Adipocyte (in vitro differentiated cells): ENCODE data around the gene GNB1L.
A peak's percentile ranks its signal among the peaks of the same experiment; 100 is the strongest.

Source experiments
- DNase-seq: peaks from one replicate; pipeline ENCODE4 v3.0.0-alpha.2; 2015; ENCODE audit warnings: low read depth
- H3K27me3 ChIP-seq: replicated peaks from 2 replicates; pipeline ENCODE4 v1.7.0; 2013; ENCODE audit warnings: mild to moderate bottlenecking, low read length, moderate library complexity; ENCODE audit not compliant: control insufficient read depth, insufficient read depth
- H3K36me3 ChIP-seq: 2 replicates; pipeline ENCODE4 v1.7.0; 2013; ENCODE audit warnings: low read length, mild to moderate bottlenecking, moderate library complexity; ENCODE audit not compliant: control insufficient read depth, insufficient read depth, severe bottlenecking
- H3K4me1 ChIP-seq: 2 replicates; pipeline ENCODE4 v1.7.0; 2013; ENCODE audit warnings: mild to moderate bottlenecking, low read length, moderate library complexity; ENCODE audit not compliant: control insufficient read depth, insufficient read depth
- H3K4me3 ChIP-seq: 2 replicates; pipeline ENCODE4 v1.7.0; 2013; ENCODE audit warnings: mild to moderate bottlenecking, low read length, moderate library complexity
- H3K9ac ChIP-seq: 2 replicates; pipeline ENCODE4 v1.7.0; 2013; ENCODE audit warnings: mild to moderate bottlenecking, low read length, moderate library complexity
- H3K9me3 ChIP-seq: 2 replicates; pipeline ENCODE4 v1.7.0; 2013; ENCODE audit warnings: mild to moderate bottlenecking, low read length, moderate library complexity; ENCODE audit not compliant: control insufficient read depth

Gene GNB1L

DNA sequence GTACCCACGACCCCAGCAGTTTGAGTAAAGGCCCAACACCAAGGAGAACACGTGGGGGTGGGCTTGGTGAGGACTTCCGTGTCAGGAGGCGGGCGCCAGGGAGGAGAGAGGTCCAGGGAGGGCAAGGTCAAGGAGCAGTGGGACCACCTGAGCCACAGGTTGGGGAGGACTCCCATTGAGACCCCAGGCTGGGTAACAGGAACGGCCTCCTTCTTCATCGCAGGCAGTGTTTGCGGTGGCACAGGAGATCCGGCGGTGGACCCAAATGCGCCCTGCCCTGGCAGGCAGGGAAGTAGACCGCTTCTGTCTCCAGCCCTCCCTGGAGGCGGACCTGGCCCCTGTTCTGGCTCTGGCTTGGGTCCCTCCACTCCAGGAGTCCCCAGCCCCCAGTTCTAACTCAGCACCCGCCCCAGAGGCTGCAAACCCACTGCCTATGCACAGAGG, 100.0 kb downstream of the GNB1L start:
- H3K9me3 ChIP-seq = no peaks in the 10 kb centered on the region
- H3K4me1 ChIP-seq = peaks cover under 1% of the 10 kb centered on the region
- no peak overlapping the region for H3K9ac ChIP-seq
- H3K36me3 ChIP-seq = no peaks in the 10 kb centered on the region
- H3K27me3 ChIP-seq = peaks cover 42% of the 10 kb centered on the region
- no peak overlapping the region for H3K4me3 ChIP-seq
- DNase-seq = no peak

DNA sequence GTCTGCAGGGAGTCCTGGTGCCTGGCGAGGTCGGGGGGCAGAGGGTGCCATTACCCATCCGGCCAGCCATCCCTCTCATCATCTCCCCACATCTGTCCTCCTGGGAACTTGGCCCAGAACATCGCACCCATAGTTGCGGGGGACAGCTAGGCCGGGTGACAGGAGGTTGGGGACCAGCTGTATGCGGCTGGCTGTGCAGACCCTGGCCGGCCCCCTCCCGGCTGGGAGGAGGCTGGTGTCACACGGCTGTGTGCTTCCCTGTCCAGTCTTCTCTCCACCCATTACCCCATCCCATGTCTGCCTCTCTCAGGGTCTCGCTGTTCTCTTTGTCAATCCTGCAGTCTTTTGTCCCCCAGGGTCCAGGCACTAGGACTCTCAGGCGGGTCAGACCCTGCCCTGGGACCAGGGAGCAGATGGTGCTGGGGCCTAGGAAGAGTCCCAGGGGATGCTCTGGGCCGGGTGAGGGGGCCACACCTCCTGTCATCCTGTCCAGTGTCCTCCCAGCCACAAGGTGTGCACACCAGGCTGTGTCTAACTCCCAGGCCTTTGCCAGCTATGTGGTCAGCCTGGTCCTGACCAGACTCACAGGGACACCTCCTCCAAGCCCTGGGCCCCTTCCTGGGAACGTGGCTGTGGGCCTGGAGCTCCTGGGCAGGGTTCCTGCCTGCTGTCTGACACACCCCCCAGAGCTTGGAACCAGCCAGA, 100.5 kb downstream of the GNB1L start:
- Histone ChIP-seq H3K4me3 (no peak overlapping the region), H3K9me3 (no peaks in the 10 kb centered on the region), H3K9ac (no peak overlapping the region), H3K36me3 (no peaks in the 10 kb centered on the region), H3K4me1 (no peaks in the 10 kb centered on the region), H3K27me3 (peaks cover 42% of the 10 kb centered on the region)
- no peak for DNase-seq

DNA sequence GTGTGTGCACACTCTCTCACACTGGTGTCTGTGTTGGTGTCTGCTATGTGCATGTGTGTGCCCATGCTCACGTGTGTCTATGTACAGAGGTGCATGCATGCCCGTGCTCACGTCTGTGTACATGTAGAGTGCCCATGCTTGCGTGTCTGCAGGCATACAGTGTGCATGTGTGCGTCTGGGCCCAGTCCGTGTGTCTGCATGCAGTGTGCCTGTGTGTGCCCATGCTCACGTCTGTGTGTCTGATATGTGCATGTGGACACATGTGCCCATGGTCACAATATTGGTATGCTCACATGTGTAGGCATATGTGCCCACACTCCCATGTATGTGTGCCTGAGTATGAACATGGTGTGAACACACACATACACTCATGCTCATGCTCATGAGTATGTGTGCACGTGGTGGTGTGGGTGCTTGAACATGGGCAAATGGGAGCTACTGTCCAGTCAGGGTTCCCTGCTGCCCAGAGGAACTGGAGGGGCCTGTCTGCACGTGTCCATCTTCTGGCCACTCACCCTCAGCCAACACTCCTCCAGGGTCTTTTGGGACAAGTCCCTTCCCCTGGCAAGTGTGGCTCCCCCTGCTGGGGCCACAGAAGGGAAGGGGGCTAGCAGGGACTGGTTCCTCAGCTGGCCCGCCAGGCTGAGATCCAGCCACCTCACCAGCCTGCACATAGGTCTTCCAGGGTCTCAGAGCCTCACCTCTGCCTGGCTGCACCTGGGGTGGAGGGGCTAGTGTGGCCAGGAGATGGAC, 101.4 kb downstream of the GNB1L start:
- peaks cover 51% of the 10 kb centered on the region for H3K27me3 ChIP-seq
- no peak overlapping the region for H3K9ac ChIP-seq
- no peaks in the 10 kb centered on the region for H3K9me3 ChIP-seq
- H3K4me1 ChIP-seq = no peaks in the 10 kb centered on the region
- H3K36me3 ChIP-seq = no peaks in the 10 kb centered on the region
- no peak overlapping the region for H3K4me3 ChIP-seq
- no peak for DNase-seq

DNA sequence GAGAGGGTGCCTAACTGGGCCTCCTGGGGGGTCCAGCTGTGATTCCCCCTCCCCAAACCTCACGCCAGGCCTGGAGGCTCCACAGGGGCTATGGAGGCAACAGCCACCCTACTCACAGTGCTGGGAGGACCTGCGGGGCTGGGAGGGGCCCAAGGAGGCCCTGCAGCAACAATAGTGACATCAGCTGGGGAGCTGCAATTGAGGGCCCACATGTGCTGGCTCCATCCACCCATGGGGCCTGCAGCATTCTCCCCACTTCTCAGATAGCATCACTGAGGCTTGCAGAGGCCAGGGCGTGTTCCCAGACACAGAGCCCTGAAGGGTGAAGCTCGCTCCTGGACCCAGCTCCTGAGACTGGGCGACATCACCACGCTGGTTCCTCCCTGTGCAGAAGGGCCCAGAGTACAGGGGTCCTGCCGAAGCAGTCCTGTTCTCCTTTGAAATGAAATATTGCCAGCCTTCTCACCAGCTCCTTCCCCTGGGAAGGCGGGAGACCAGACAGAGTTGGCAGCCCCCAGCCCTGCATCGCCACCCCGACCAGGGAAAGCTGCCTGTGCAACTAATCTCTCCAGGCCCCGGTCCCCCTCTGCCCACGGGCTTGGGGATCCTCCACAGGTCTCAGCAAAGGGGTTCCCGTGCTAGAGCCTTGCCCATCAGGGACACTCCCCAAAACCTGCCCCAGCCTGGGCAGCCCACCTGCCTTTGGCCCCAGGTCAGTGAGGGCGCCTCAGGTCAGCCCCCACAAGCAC, 103.0 kb downstream of the GNB1L start:
- H3K27me3 ChIP-seq = peaks cover 56% of the 10 kb centered on the region
- DNase-seq = no peak
- no peaks in the 10 kb centered on the region for H3K36me3 ChIP-seq
- H3K9ac ChIP-seq = no peak overlapping the region
- no peak overlapping the region for H3K4me3 ChIP-seq
- no peaks in the 10 kb centered on the region for H3K4me1 ChIP-seq
- no peaks in the 10 kb centered on the region for H3K9me3 ChIP-seq

DNA sequence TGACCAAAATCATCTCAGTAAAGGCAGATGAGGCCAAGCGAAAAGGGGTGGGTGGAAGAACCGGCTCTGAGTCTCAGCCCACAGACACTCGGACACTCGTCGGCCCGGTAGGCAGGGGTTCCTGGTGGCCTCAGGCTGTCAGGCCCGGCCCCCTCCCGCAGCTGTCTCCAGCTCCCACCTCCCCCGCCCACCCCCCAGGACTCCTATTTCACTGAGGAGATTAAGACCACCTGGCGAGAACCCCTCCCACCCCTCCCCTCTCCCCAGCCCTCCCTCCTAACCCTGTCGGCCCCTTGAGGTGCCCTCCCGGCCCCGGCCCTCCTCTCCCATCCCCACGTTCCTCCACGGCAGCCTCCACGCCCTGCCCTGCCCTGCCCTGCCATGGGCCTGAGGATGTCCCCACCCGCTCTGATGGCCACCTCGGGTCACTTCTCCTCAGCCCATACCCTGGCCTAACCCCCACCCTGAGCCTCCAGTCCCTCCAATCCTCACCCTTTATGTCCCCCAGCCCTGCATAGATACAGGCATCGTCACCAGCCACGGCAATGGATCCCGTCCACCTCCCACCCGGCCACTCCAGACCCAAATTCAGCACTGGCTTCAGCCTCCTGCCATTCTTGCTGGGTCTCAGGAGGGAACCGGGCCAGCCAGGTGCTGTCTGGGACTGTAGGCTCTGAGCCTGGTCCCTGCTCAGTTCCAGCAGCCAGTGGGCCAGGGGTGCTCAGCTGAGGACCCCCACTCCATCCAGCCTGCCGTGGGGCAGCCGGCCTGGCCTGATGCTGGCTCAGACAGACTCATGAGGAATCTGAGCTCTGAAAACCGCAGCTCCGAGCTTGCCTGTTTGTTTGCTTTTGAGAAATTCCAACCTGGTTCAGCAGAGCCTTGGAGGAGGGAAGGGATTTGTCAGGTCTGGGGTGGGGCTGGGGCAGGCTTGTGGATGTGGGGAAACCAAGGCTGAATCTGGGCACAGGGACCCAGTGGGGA, 103.9 kb downstream of the GNB1L start:
- no peak overlapping the region for H3K9ac ChIP-seq
- no peaks in the 10 kb centered on the region for H3K36me3 ChIP-seq
- no peaks in the 10 kb centered on the region for H3K4me1 ChIP-seq
- DNase-seq = peak; percentile 62
- peaks cover 48% of the 10 kb centered on the region for H3K27me3 ChIP-seq
- H3K9me3 ChIP-seq = no peaks in the 10 kb centered on the region
- no peak overlapping the region for H3K4me3 ChIP-seq

DNA sequence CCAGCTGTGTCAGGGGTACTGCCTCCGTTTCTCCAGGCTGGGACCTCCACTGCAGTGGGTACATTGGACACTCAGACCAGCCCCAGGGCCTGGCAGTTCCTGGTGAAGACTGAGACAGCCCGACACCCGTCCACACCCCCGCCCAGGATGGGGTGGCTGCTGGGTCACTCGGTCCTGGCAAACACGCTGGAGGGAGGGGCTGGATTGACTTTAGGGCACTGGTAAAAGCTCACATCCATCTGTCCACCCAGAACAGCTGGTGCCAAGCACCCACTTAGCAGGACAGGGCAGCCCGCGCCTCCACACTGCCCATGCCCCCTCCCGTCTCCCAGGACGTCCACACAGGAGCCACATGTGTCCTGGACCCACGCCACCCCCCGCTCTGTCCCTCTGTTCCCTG, 104.8 kb downstream of the GNB1L start:
- Histone ChIP-seq H3K4me1 (no peaks in the 10 kb centered on the region), H3K36me3 (no peaks in the 10 kb centered on the region), H3K9me3 (no peaks in the 10 kb centered on the region), H3K27me3 (peaks cover 48% of the 10 kb centered on the region), H3K9ac (no peak overlapping the region), H3K4me3 (no peak overlapping the region)
- DNase-seq = no peak

DNA sequence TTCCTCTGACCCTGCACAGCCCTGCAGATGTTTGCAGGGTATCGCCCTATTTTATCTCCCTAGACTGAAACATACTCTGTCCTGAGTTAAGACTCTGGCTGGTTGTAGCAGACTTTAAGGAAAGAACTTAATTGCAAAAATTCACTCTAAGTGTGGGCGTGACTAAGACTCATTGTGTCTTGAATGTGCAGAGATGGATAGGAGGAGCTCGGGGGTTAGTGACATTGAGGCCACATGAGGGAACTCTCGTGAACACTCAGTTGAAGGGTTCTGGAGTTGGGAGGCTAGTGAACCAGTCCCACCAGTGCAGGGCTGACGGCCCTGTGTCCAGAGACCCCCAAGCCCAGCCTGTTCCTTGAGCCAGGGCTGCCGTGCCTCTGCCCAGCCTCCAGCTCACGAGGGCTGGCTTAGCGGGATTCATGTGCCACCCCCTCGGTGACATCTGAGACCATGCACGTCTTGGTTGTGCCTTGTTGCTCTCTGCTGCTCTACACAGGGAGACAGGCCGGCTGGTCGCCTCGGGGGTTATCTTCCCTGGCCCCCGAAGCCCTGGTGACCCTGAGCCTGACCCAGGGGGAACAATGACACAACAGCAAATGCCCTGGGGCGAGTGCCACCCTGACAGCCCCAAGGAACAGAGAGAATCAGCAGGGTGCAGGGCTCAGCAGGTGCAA, 105.5 kb downstream of the GNB1L start:
- H3K9ac ChIP-seq = no peak overlapping the region
- no peak for DNase-seq
- no peaks in the 10 kb centered on the region for H3K36me3 ChIP-seq
- peaks cover 41% of the 10 kb centered on the region for H3K27me3 ChIP-seq
- H3K4me1 ChIP-seq = no peaks in the 10 kb centered on the region
- H3K9me3 ChIP-seq = no peaks in the 10 kb centered on the region
- no peak overlapping the region for H3K4me3 ChIP-seq

DNA sequence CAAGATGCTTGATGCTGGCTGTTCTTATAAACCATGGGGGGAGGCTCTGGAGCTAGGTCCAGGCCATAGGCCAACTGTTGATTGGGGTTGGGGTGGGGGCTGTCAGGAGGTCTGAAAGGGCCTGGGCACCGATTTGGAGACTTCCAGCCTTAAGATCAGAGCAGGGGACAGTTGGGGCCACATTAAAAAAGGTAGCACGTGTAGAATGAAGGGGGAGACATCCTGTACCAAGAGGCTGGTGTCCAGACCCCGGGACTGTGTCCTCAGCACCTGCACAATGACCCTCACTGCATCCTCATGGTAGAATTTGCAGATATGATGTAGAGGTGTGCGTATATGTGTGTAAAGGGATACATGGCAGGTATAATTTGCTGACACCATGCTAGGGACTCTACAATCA, 106.5 kb downstream of the GNB1L start:
- H3K27me3 ChIP-seq = peaks cover 32% of the 10 kb centered on the region
- no peak for DNase-seq

DNA sequence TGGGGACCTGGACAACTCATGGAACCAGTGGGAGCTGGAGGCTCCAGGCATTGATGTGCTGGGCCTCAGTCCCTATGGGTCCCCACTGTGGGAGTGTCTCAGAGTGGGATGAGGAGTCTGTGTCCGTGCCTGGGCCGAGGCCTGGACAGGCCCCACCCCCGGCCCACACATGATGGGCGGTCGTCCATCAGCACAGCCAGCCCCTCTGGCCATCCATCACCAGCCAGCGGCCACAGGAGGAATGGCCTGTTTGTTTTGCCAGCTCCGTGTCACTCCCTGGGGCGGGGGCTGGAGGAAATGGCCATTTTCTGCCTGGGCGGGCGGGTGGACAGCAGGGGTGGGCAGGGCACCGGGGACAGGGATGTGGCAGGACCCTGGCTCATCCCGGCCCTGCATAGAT, 107.1 kb downstream of the GNB1L start:
- no peak overlapping the region for H3K4me3 ChIP-seq
- no peaks in the 10 kb centered on the region for H3K36me3 ChIP-seq
- no peak overlapping the region for H3K9ac ChIP-seq
- no peaks in the 10 kb centered on the region for H3K4me1 ChIP-seq
- H3K27me3 ChIP-seq = peaks cover 30% of the 10 kb centered on the region
- no peak for DNase-seq
- H3K9me3 ChIP-seq = no peaks in the 10 kb centered on the region

More for the DNA sequence above, 106.5 kb downstream of the GNB1L start:
- no peaks in the 10 kb centered on the region for H3K36me3 ChIP-seq
- no peaks in the 10 kb centered on the region for H3K4me1 ChIP-seq
- H3K9ac ChIP-seq = no peak overlapping the region
- H3K9me3 ChIP-seq = no peaks in the 10 kb centered on the region
- H3K4me3 ChIP-seq = no peak overlapping the region

DNA sequence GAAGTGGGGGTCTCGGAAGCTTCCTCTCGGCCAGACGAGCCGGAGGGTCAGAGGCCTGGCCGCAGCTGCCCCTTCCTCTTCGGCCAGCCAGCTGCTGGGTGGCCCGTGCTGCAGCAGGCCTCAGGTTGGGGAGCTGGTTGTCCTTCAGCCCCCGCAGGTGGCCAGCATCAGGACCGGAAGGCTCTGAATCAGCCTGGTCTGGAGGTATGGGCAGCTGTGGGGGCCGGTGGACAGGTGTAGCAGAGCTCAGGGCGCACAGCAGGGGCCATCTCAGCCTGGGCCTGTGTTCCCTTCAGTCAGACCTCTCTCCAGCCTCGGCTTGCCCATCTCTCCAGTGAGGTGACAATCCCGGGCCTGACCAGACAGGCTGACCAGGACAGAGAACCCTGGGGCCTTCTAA, 107.9 kb downstream of the GNB1L start:
- no peaks in the 10 kb centered on the region for H3K4me1 ChIP-seq
- no peak for DNase-seq
- no peak overlapping the region for H3K4me3 ChIP-seq
- H3K36me3 ChIP-seq = no peaks in the 10 kb centered on the region
- H3K9me3 ChIP-seq = no peaks in the 10 kb centered on the region
- H3K27me3 ChIP-seq = peaks cover 28% of the 10 kb centered on the region
- H3K9ac ChIP-seq = no peak overlapping the region
